GM12878 (cell line): ENCODE data around the gene SCGB3A1. TPM values are rescaled to one million over a fixed set of nuclear protein-coding genes. Genes with fewer than 3 reads are reported as not detected.

Source experiments
- ATAC-seq: fragments of 200-7000 bp; cut with Tn5 transposase; 3 replicates; pipeline ENCODE4 v1.9.1; 2020; ENCODE audit warnings: mild to moderate bottlenecking, moderate library complexity
- BruUV-seq: library from RNA; stranded (reverse); fragments of 400-500 nt; replicated peaks from 2 replicates; lab custom pipeline; 2021; lab: Mats Ljungman, UMichigan
- CTCF ChIA-PET: fragments of 300-600 bp; sonication (Branson Sonifier 250); formaldehyde crosslinking; extraction: SDS; loops from one replicate; lab custom pipeline; 2021; ENCODE audit warnings: inconsistent platforms; lab: Yijun Ruan, JAX
- POLR2A ChIA-PET: fragments of 350-600 bp; formaldehyde crosslinking; extraction: SDS; loops from one replicate; lab custom pipeline; 2021; ENCODE audit warnings: inconsistent platforms; lab: Charles Lee
- RAD21 ChIA-PET: fragments of 300-600 bp; sonication (Branson Sonifier 250); formaldehyde crosslinking; loops from one replicate; lab custom pipeline; 2023; ENCODE audit warnings: antibody characterized with exemption; ENCODE audit not compliant: unreplicated experiment; lab: Charles Lee
- SMC1A ChIA-PET: fragments of 300-600 bp; sonication (Branson Sonifier 250); formaldehyde crosslinking; loops from one replicate; lab custom pipeline; 2023; ENCODE audit not compliant: unreplicated experiment, uncharacterized antibody; lab: Charles Lee
- DNase-seq: peaks from one replicate; pipeline ENCODE4 v3.0.0-alpha.2; 2011; ENCODE audit warnings: low read depth, low spot score
- FAIRE-seq: peaks from 3 replicates; lab custom pipeline; 2011; peaks lifted over from hg19 to GRCh38; lab: Jason Lieb, UNC
- H2AFZ ChIP-seq: 2 replicates; pipeline ENCODE4 v1.6.0; 2011; ENCODE audit warnings: low read depth, low read length, control low read depth; ENCODE audit not compliant: control insufficient read depth
- H3K27ac ChIP-seq: 2 replicates; pipeline ENCODE4 v1.5.1; 2011; ENCODE audit warnings: control low read depth; ENCODE audit not compliant: control insufficient read depth, insufficient read depth
- H3K27me3 ChIP-seq, 2 experiments: replicated peaks in 1 of 2; 2 replicates each; pipeline versions ENCODE4 v1.6.0 to v1.6.1; 2011; ENCODE audit warnings: low read length in 1 of 2; ENCODE audit not compliant: control insufficient read depth in 2 of 2, insufficient read depth in 2 of 2
- H3K36me3 ChIP-seq, 2 experiments: 2 replicates each; pipeline ENCODE4 v1.5.1; 2011; ENCODE audit warnings: low read length in 1 of 2; ENCODE audit not compliant: control insufficient read depth in 2 of 2, insufficient read depth in 2 of 2
- H3K4me1 ChIP-seq: 2 replicates; pipeline ENCODE4 v1.6.1; 2011; ENCODE audit warnings: mild to moderate bottlenecking, low read length, moderate library complexity, mixed read lengths; ENCODE audit not compliant: control insufficient read depth, insufficient read depth
- H3K4me2 ChIP-seq: 2 replicates; pipeline ENCODE4 v1.6.0; 2011; ENCODE audit warnings: control low read depth; ENCODE audit not compliant: control insufficient read depth, insufficient read depth
- H3K4me3 ChIP-seq: fragments of 200-600 bp; sonication (generic); 2 replicates; pipeline ENCODE4 v1.5.1; 2016
- H3K79me2 ChIP-seq: 2 replicates; pipeline ENCODE4 v1.6.0; 2011; ENCODE audit warnings: low read length; ENCODE audit not compliant: control insufficient read depth, insufficient read depth
- H3K9ac ChIP-seq: 2 replicates; pipeline ENCODE4 v1.8.0; 2011; ENCODE audit warnings: low read length, control low read depth, mixed read lengths; ENCODE audit not compliant: control insufficient read depth, insufficient read depth
- H3K9me3 ChIP-seq: replicated peaks from 3 replicates; pipeline ENCODE4 v1.5.1; 2011; ENCODE audit warnings: mild to moderate bottlenecking, low read length; ENCODE audit not compliant: control insufficient read depth, insufficient read depth
- H4K20me1 ChIP-seq: 2 replicates; pipeline ENCODE4 v1.6.0; 2011; ENCODE audit not compliant: control insufficient read depth, insufficient read depth
- CEBPB ChIP-seq, 2 experiments: fragments of 150-350 bp in 1 of 2; IDR thresholded peaks; 2 replicates each; pipeline ENCODE4 v1.6.1; 2012 to 2014; ENCODE audit warnings: low read depth in 2 of 2, low read length in 2 of 2, borderline replicate concordance in 1 of 2, inconsistent platforms in 1 of 2
- EP300 ChIP-seq, 2 experiments: fragments of 150-350 bp in 1 of 2; IDR thresholded peaks; 2 replicates each; pipeline ENCODE4 v1.6.1; 2011 to 2012; ENCODE audit warnings: low read depth in 2 of 2, low read length in 2 of 2, borderline replicate concordance in 1 of 2, improper control_type of control experiment in 1 of 2, inconsistent platforms in 1 of 2; ENCODE audit not compliant: control insufficient read depth in 1 of 2
- FOXK2 ChIP-seq: fragments of 450-650 bp; IDR thresholded peaks from 2 replicates; pipeline ENCODE4 v1.6.1; 2017; ENCODE audit warnings: mild to moderate bottlenecking, moderate library complexity
- GABPA ChIP-seq: IDR thresholded peaks from 2 replicates; pipeline ENCODE4 v1.6.1; 2014; ENCODE audit warnings: antibody characterized with exemption, low read depth, mild to moderate bottlenecking, inconsistent platforms
- GATAD2B ChIP-seq: fragments of 450-650 bp; conservative IDR thresholded peaks from 2 replicates; pipeline ENCODE4 v1.6.1; 2017; ENCODE audit warnings: low read depth, mild to moderate bottlenecking, moderate library complexity
- HDAC6 ChIP-seq: fragments of 200-600 bp; sonication (generic); IDR thresholded peaks from one replicate; pipeline ENCODE4 v1.8.0; 2017; ENCODE audit warnings: antibody characterized with exemption; ENCODE audit not compliant: unreplicated experiment
- JUNB ChIP-seq: IDR thresholded peaks from 2 replicates; pipeline ENCODE4 v1.6.1; 2016; ENCODE audit warnings: antibody characterized with exemption, mild to moderate bottlenecking
- MTA2 ChIP-seq: fragments of 450-650 bp; IDR thresholded peaks from 2 replicates; pipeline ENCODE4 v1.6.1; 2016; ENCODE audit warnings: low read depth, mild to moderate bottlenecking, moderate library complexity
- MXI1 ChIP-seq: fragments of 150-350 bp; IDR thresholded peaks from 2 replicates; pipeline ENCODE4 v1.6.1; 2011; ENCODE audit warnings: low read depth, mild to moderate bottlenecking, inconsistent platforms, low read length, improper control_type of control experiment
- NR2F1 ChIP-seq: fragments of 450-650 bp; conservative IDR thresholded peaks from 2 replicates; pipeline ENCODE4 v1.6.1; 2017; ENCODE audit warnings: mild to moderate bottlenecking
- RB1 ChIP-seq: fragments of 450-650 bp; formaldehyde crosslinking; IDR thresholded peaks from 2 replicates; pipeline ENCODE4 v1.6.1; 2017; ENCODE audit warnings: mild to moderate bottlenecking, borderline replicate concordance
- SUPT20H ChIP-seq: IDR thresholded peaks from 2 replicates; pipeline ENCODE4 v1.6.1; 2011; ENCODE audit warnings: low read depth, mild to moderate bottlenecking, low read length, moderate library complexity, borderline replicate concordance; ENCODE audit not compliant: control insufficient read depth
- TAF1 ChIP-seq: IDR thresholded peaks from 2 replicates; pipeline ENCODE4 v1.6.1; 2011; ENCODE audit warnings: mild to moderate bottlenecking, low read depth, low read length, borderline replicate concordance
- TARDBP ChIP-seq: IDR thresholded peaks from 2 replicates; pipeline ENCODE4 v1.6.1; 2016; ENCODE audit warnings: borderline replicate concordance
- ZNF622 ChIP-seq: fragments of 450-650 bp; IDR thresholded peaks from 2 replicates; pipeline ENCODE4 v1.6.1; 2017; ENCODE audit warnings: mild to moderate bottlenecking, inconsistent platforms
- WGBS: methylation state at CpG from one replicate; pipeline ENCODE4 v1.1.6; 2016; ENCODE audit warnings: low lambda C conversion rate; ENCODE audit not compliant: insufficient replicate concordance, insufficient coverage; ENCODE audit errors: missing lambda C conversion rate; 5-methylcytosine and 5-hydroxymethylcytosine counted together
- in situ Hi-C: fragments of 300-500 bp; cut with MboI; formaldehyde crosslinking; loops from 9 replicates; pipeline ENCODE4 v1.14.3; 2018; ENCODE audit warnings: mixed read lengths
- intact Hi-C: fragments of 100-400 bp; cut with micrococcal nuclease; formaldehyde crosslinking; loops from one replicate; pipeline ENCODE4 v1.14.2; 2022; ENCODE audit not compliant: unreplicated experiment
- polyA plus RNA-seq, 11 experiments: library from polyadenylated mRNA; depleted of rRNA in 4 of 11; unstranded in 6 of 11; stranded (reverse) in 5 of 11; fragments of >200 nt; fragmentation: Nextera tagmentation in 4 of 11; fragmentation: Illumina TruSeq in 1 of 11; extraction: Ambion mirVana in 4 of 11; extraction: Trizol in 1 of 11; gene quantifications; 1 replicate in 1 of 11; 2 replicates in 10 of 11; pipeline versions ENCODE4 v1.2.1 to v1.2.3, GENCODE V29; 2011 to 2016; ENCODE audit warnings: inconsistent platforms in 2 of 11, missing spikeins in 2 of 11, low read depth in 1 of 11
- total RNA-seq, 4 experiments: library from RNA; depleted of rRNA in 3 of 4; stranded (reverse); fragments of >200 nt in 3 of 4; fragmentation: Illumina TruSeq in 1 of 4; extraction: Trizol in 1 of 4; gene quantifications; 2 replicates each; pipeline versions ENCODE4 v1.2.1 to v1.2.3, GENCODE V29; 2013 to 2021
- TF ChIP-seq, protein P1 (sequence below): IDR thresholded peaks from 2 replicates; pipeline ENCODE4 v1.6.1; 2012; ENCODE audit warnings: low read depth, low read length, improper control_type of control experiment

The SCGB3A1 gene
- total and polyA plus RNA-seq, 10 of the 15 experiments (the other 5 are each of a cell fraction or from before 2014, with no cell fraction given), result 0.46 TPM; not detected in 9

DNA sequence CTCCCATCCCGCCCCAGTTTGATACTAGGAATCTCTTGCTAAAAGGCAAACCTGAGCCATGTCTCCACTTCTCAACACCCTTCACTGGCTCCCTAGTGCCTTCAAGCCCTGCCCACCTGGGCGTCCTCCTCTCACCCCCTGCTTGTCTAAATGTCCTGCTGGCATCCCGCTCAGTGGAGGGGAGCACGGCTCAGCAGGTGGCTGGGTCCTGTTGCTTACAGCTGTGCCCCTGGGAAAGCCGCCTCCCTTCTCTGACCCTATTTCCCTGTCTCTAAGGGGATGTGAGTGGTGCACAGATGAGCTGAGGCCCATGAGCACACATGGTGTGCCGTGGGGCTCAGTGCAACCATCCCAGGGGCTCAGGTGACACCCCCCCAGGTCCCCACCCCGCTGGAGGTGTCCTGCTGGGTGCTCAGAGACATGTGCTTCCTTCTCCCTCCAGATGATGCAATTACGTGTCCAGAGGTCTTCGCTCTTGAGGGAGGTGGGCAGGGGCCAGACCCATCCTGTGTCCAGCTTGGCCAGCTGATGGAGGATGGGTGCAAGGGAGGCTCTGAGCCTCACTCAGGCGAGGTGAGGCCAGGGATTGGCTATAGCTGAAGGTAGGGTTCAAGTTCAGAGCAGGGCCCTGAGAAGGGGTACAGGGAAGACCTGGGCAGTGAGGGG lies 34.0 kb upstream of the SCGB3A1 start:
- ATAC-seq (no peak), FAIRE-seq (no peak), DNase-seq (no peak)
- Histone ChIP-seq H3K4me1 (no peaks in the 10 kb centered on the region), H3K27ac (no peak overlapping the region), H3K79me2 (no peaks in the 10 kb centered on the region), H3K4me3 (no peak overlapping the region), H3K36me3 (no peaks in the 10 kb centered on the region), H3K27me3 (no peaks in the 10 kb centered on the region; a peak in 2 of 4 replicates), H2AFZ (no peak overlapping the region), H3K9ac (no peak overlapping the region), H3K9me3 (no peaks in the 10 kb centered on the region), H4K20me1 (no peaks in the 10 kb centered on the region), H3K4me2 (no peak overlapping the region)
- POLR2A ChIA-PET, result no interaction called here
- 27% methylated on average over 10 of the region's 10 CpGs for WGBS
- RAD21 ChIA-PET, result no interaction called here
- intact Hi-C loops, result no loop called here
- CTCF ChIA-PET, result no interaction called here
- BruUV-seq, result no TSS peak
- in situ Hi-C loops, result no loop called here
- TF ChIP-seq MXI1, result no peak
- no peak for TF ChIP-seq TARDBP
- no peak for TF ChIP-seq GABPA
- TF ChIP-seq, protein P1, sequence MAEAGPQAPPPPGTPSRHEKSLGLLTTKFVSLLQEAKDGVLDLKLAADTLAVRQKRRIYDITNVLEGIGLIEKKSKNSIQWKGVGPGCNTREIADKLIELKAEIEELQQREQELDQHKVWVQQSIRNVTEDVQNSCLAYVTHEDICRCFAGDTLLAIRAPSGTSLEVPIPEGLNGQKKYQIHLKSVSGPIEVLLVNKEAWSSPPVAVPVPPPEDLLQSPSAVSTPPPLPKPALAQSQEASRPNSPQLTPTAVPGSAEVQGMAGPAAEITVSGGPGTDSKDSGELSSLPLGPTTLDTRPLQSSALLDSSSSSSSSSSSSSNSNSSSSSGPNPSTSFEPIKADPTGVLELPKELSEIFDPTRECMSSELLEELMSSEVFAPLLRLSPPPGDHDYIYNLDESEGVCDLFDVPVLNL, result no peak
- TF ChIP-seq NR2F1, result no peak
- TF ChIP-seq ZNF622, result no peak
- no peak for TF ChIP-seq JUNB
- no peak for TF ChIP-seq TAF1
- no peak for TF ChIP-seq MTA2
- no peak for TF ChIP-seq CEBPB (IDR thresholded peaks at IDR 0.05; ENCODE audit: borderline replicate concordance in 1 of 2, low read depth in 2 of 2, low read length in 2 of 2)
- no peak for TF ChIP-seq FOXK2
- no peak for TF ChIP-seq GATAD2B
- no peak for TF ChIP-seq RB1
- no peak for TF ChIP-seq HDAC6
- no peak for TF ChIP-seq SUPT20H
- no peak for TF ChIP-seq EP300 (IDR thresholded peaks at IDR 0.05; ENCODE audit: borderline replicate concordance in 1 of 2, control insufficient read depth in 1 of 2, low read depth in 2 of 2, low read length in 2 of 2)
- SMC1A ChIA-PET, result no interaction called here
